K562 (cell line): ENCODE measurements around the gene PHF24. TPM values are rescaled to one million over a fixed set of nuclear protein-coding genes. Genes with fewer than 3 reads are reported as not detected.

ENCODE experiments used
- ARID1B ChIP-seq: fragments of 450-650 bp; IDR thresholded peaks from 2 replicates; pipeline ENCODE4 v1.6.1; 2016; ENCODE audit warnings: antibody characterized with exemption, mild to moderate bottlenecking, inconsistent platforms
- CREBBP ChIP-seq: IDR thresholded peaks from one replicate; pipeline ENCODE4 v1.6.1; 2012; ENCODE audit warnings: low read depth, mild to moderate bottlenecking, control low read depth, inconsistent platforms, low read length
- CTBP1 ChIP-seq: fragments of 450-650 bp; IDR thresholded peaks from 2 replicates; pipeline ENCODE4 v1.6.1; 2016; ENCODE audit warnings: borderline replicate concordance
- FOXJ2 ChIP-seq: fragments of 200-800 bp; sonication (Bioruptor generic); IDR thresholded peaks from 2 replicates; pipeline ENCODE4 v1.6.1; 2016; ENCODE audit warnings: missing genetic modification characterization, missing compliant biosample characterization
- HDAC1 ChIP-seq, 2 experiments: fragments of 450-650 bp; IDR thresholded peaks; 2 replicates each; pipeline ENCODE4 v1.6.1; 2016 to 2017; ENCODE audit warnings: inconsistent platforms in 1 of 2, mild to moderate bottlenecking in 1 of 2, moderate library complexity in 1 of 2
- HDAC2 ChIP-seq: fragments of 450-650 bp; IDR thresholded peaks from 2 replicates; pipeline ENCODE4 v1.6.1; 2016; ENCODE audit warnings: mild to moderate bottlenecking
- HLTF ChIP-seq: fragments of 450-650 bp; IDR thresholded peaks from 2 replicates; pipeline ENCODE4 v1.6.1; 2016
- MED1 ChIP-seq: sonication (generic); formaldehyde crosslinking; IDR thresholded peaks from 2 replicates; pipeline ENCODE4 v1.8.1; 2023; ENCODE audit warnings: missing genetic modification reagents, borderline replicate concordance
- NCOA2 ChIP-seq, 2 experiments: fragments of 450-650 bp; IDR thresholded peaks; 2 replicates each; pipeline ENCODE4 v1.6.1; 2018; ENCODE audit warnings: mild to moderate bottlenecking in 2 of 2, moderate library complexity in 1 of 2; ENCODE audit not compliant: partially characterized antibody in 2 of 2
- RBM25 ChIP-seq: fragments of 200-400 bp; formaldehyde crosslinking; IDR thresholded peaks from 2 replicates; pipeline ENCODE4 v1.6.1; 2018; ENCODE audit warnings: low read length, low read depth, moderate library complexity; ENCODE audit not compliant: severe bottlenecking
- RCOR1 ChIP-seq, 2 experiments: IDR thresholded peaks; 2 replicates each; pipeline ENCODE4 v1.6.1; 2012; ENCODE audit warnings: low read depth in 2 of 2, low read length in 2 of 2, borderline replicate concordance in 1 of 2, improper control_type of control experiment in 1 of 2
- SMARCA4 ChIP-seq: fragments of 450-650 bp; IDR thresholded peaks from 2 replicates; pipeline ENCODE4 v1.6.1; 2016
- SMARCE1 ChIP-seq: fragments of 450-650 bp; IDR thresholded peaks from 2 replicates; pipeline ENCODE4 v1.7.1; 2016; ENCODE audit warnings: mild to moderate bottlenecking
- SOX6 ChIP-seq: fragments of 450-650 bp; IDR thresholded peaks from 2 replicates; pipeline ENCODE4 v1.6.1; 2014; ENCODE audit warnings: mild to moderate bottlenecking
- TEAD4 ChIP-seq, 2 experiments: sonication (generic) in 1 of 2; formaldehyde crosslinking in 1 of 2; IDR thresholded peaks; 2 replicates each; pipeline versions ENCODE4 v1.6.1 to v1.8.0; 2012 to 2022; ENCODE audit warnings: borderline replicate concordance in 1 of 2, inconsistent platforms in 1 of 2, low read length in 1 of 2, mild to moderate bottlenecking in 1 of 2, missing genetic modification reagents in 1 of 2
- polyA plus RNA-seq, 8 experiments: library from polyadenylated mRNA; depleted of rRNA in 4 of 8; stranded (reverse) in 5 of 8; unstranded in 3 of 8; fragments of >200 nt; fragmentation: Nextera tagmentation in 2 of 8; fragmentation: Illumina TruSeq in 1 of 8; extraction: Ambion mirVana in 2 of 8; extraction: Trizol in 1 of 8; gene quantifications; 2 replicates each; pipeline versions ENCODE4 v1.2.1 to v1.2.3, GENCODE V29; 2011 to 2014; ENCODE audit warnings: inconsistent platforms in 1 of 8, missing spikeins in 1 of 8
- total RNA-seq, 7 experiments: library from RNA; depleted of rRNA in 6 of 7; stranded (reverse); fragments of >200 nt in 6 of 7; fragmentation: Illumina TruSeq in 2 of 7; extraction: Trizol in 2 of 7; gene quantifications; 2 replicates each; pipeline versions ENCODE4 v1.2.1 to v1.2.3, GENCODE V29; 2011 to 2021; ENCODE audit warnings: low replicate concordance in 1 of 7
- TF ChIP-seq, protein P1 (sequence below): sonication (generic); formaldehyde crosslinking; IDR thresholded peaks from 2 replicates; pipeline ENCODE4 v1.8.0; 2023; ENCODE audit warnings: missing genetic modification reagents, mild to moderate bottlenecking, borderline replicate concordance
- TF ChIP-seq, protein P2 (sequence below): fragments of 450-650 bp; formaldehyde crosslinking; IDR thresholded peaks from 2 replicates; pipeline ENCODE4 v1.4.0; 2020; ENCODE audit warnings: mild to moderate bottlenecking, moderate library complexity
- TF ChIP-seq, protein P3 (sequence below): IDR thresholded peaks from 3 replicates; pipeline ENCODE4 v1.6.1; 2011; ENCODE audit warnings: borderline replicate concordance, mild to moderate bottlenecking; ENCODE audit not compliant: insufficient read length, insufficient read depth
- TF ChIP-seq, protein P4 (sequence below): fragments of 450-650 bp; IDR thresholded peaks from 2 replicates; pipeline ENCODE4 v1.6.1; 2016; ENCODE audit warnings: borderline replicate concordance

The PHF24 gene
- total and polyA plus RNA-seq, 9 of the 15 experiments (the other 6 are each of a cell fraction or from before 2014, with no cell fraction given): 0.01 TPM; not detected in 7

DNA sequence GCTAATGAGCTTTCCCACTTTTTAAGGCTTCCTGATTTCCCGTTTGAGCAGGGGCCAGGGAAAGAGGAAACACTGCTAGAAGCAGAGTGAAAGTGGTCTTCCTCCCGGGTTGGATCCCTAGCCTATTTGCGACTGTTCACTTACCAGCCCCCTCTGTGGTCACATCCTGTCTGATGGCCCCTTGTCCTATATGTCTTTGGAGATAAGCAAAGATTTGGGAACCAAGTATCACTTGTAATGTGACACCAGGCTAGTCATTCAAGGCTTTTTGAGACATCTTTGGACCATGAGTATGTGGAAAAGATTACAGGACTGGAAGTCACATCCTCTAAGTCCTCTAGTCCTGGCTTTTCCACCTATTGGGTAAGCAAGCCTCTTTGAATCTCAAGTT is 37.6 kb downstream of the PHF24 start (continued):
- TF ChIP-seq, protein P1, sequence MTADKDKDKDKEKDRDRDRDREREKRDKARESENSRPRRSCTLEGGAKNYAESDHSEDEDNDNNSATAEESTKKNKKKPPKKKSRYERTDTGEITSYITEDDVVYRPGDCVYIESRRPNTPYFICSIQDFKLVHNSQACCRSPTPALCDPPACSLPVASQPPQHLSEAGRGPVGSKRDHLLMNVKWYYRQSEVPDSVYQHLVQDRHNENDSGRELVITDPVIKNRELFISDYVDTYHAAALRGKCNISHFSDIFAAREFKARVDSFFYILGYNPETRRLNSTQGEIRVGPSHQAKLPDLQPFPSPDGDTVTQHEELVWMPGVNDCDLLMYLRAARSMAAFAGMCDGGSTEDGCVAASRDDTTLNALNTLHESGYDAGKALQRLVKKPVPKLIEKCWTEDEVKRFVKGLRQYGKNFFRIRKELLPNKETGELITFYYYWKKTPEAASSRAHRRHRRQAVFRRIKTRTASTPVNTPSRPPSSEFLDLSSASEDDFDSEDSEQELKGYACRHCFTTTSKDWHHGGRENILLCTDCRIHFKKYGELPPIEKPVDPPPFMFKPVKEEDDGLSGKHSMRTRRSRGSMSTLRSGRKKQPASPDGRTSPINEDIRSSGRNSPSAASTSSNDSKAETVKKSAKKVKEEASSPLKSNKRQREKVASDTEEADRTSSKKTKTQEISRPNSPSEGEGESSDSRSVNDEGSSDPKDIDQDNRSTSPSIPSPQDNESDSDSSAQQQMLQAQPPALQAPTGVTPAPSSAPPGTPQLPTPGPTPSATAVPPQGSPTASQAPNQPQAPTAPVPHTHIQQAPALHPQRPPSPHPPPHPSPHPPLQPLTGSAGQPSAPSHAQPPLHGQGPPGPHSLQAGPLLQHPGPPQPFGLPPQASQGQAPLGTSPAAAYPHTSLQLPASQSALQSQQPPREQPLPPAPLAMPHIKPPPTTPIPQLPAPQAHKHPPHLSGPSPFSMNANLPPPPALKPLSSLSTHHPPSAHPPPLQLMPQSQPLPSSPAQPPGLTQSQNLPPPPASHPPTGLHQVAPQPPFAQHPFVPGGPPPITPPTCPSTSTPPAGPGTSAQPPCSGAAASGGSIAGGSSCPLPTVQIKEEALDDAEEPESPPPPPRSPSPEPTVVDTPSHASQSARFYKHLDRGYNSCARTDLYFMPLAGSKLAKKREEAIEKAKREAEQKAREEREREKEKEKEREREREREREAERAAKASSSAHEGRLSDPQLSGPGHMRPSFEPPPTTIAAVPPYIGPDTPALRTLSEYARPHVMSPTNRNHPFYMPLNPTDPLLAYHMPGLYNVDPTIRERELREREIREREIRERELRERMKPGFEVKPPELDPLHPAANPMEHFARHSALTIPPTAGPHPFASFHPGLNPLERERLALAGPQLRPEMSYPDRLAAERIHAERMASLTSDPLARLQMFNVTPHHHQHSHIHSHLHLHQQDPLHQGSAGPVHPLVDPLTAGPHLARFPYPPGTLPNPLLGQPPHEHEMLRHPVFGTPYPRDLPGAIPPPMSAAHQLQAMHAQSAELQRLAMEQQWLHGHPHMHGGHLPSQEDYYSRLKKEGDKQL: no peak
- TF ChIP-seq RCOR1 (IDR thresholded peaks at IDR 0.05; ENCODE audit: borderline replicate concordance in 1 of 2, low read depth in 2 of 2, low read length in 2 of 2): peak in 1 of 2 experiments; percentile 83; a peak in 2 of 4 replicates
- TF ChIP-seq, protein P2, sequence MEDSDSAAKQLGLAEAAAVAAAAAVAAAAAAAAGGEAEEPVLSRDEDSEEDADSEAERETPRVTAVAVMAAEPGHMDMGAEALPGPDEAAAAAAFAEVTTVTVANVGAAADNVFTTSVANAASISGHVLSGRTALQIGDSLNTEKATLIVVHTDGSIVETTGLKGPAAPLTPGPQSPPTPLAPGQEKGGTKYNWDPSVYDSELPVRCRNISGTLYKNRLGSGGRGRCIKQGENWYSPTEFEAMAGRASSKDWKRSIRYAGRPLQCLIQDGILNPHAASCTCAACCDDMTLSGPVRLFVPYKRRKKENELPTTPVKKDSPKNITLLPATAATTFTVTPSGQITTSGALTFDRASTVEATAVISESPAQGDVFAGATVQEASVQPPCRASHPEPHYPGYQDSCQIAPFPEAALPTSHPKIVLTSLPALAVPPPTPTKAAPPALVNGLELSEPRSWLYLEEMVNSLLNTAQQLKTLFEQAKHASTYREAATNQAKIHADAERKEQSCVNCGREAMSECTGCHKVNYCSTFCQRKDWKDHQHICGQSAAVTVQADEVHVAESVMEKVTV (CRISPR knock-in tag): no peak
- TF ChIP-seq HDAC2: no peak
- TF ChIP-seq HLTF: no peak
- no peak for TF ChIP-seq CREBBP
- TF ChIP-seq, protein P3, sequence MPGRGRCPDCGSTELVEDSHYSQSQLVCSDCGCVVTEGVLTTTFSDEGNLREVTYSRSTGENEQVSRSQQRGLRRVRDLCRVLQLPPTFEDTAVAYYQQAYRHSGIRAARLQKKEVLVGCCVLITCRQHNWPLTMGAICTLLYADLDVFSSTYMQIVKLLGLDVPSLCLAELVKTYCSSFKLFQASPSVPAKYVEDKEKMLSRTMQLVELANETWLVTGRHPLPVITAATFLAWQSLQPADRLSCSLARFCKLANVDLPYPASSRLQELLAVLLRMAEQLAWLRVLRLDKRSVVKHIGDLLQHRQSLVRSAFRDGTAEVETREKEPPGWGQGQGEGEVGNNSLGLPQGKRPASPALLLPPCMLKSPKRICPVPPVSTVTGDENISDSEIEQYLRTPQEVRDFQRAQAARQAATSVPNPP: no peak
- TF ChIP-seq NCOA2 (IDR thresholded peaks at IDR 0.05; ENCODE audit: partially characterized antibody in 2 of 2): no peak
- TF ChIP-seq FOXJ2 (tag): no peak
- TF ChIP-seq MED1: no peak
- TF ChIP-seq RBM25: no peak
- no peak for TF ChIP-seq SMARCE1
- TF ChIP-seq TEAD4 (IDR thresholded peaks at IDR 0.05; ENCODE audit: low read length): peak; percentile 21; the same call in 1 of the 2 replicates
- no peak for TF ChIP-seq TEAD4 (CRISPR knock-in tag; IDR thresholded peaks at IDR 0.05; ENCODE audit: borderline replicate concordance)
- TF ChIP-seq, protein P4, sequence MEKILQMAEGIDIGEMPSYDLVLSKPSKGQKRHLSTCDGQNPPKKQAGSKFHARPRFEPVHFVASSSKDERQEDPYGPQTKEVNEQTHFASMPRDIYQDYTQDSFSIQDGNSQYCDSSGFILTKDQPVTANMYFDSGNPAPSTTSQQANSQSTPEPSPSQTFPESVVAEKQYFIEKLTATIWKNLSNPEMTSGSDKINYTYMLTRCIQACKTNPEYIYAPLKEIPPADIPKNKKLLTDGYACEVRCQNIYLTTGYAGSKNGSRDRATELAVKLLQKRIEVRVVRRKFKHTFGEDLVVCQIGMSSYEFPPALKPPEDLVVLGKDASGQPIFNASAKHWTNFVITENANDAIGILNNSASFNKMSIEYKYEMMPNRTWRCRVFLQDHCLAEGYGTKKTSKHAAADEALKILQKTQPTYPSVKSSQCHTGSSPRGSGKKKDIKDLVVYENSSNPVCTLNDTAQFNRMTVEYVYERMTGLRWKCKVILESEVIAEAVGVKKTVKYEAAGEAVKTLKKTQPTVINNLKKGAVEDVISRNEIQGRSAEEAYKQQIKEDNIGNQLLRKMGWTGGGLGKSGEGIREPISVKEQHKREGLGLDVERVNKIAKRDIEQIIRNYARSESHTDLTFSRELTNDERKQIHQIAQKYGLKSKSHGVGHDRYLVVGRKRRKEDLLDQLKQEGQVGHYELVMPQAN: no peak
- peak; percentile 76; the same call in 1 of the 2 replicates for TF ChIP-seq CTBP1
- peak in 1 of 2 experiments; percentile 32; a peak in 1 of 4 replicates for TF ChIP-seq HDAC1 (IDR thresholded peaks at IDR 0.05)
- TF ChIP-seq ARID1B: peak; percentile 73
- TF ChIP-seq SMARCA4: peak; percentile 41; the same call in 1 of the 2 replicates
- TF ChIP-seq SOX6: peak; percentile 38; the same call in 1 of the 2 replicates
